EL (cell line): ENCODE data around the gene NOTCH1.

Experiments used
- DNase-seq: peaks from one replicate; pipeline ENCODE4 v3.0.0-alpha.2; 2016

Gene NOTCH1

DNA sequence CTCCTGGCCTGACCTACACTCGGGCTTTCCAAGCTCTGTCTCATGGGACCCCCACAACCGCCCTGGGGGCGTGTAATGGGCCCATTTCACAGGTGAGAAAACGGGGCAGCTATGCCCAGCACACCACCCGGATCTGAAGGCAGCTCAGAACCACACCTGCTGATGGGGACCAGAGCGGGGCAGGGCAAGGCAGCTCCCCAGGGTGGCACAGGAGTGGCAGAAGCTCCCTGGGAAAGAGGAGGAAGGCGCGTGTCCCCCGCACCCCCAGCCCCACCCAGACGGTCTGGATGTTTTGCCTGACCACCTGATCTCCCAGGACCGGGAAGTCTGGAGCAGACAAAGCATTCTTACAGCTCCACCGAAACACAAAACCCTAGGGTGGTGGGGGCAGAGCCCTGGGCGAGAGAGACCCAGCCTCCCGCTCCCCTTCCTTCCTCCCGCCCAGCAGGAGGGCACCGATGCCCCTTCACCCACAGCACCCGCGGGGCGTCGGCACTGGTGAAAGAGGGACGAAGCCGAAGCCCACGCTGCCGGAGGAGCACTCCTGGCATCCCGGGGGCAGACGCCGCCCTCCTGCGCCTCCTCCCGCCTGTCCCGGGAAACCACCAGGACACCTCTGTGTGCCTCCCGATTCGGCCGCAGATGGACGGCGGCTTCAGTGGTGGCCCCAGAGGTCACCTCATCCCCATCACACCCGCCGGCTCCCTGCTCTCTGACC, 14.5 kb downstream of the NOTCH1 start:
- no peak for DNase-seq

DNA sequence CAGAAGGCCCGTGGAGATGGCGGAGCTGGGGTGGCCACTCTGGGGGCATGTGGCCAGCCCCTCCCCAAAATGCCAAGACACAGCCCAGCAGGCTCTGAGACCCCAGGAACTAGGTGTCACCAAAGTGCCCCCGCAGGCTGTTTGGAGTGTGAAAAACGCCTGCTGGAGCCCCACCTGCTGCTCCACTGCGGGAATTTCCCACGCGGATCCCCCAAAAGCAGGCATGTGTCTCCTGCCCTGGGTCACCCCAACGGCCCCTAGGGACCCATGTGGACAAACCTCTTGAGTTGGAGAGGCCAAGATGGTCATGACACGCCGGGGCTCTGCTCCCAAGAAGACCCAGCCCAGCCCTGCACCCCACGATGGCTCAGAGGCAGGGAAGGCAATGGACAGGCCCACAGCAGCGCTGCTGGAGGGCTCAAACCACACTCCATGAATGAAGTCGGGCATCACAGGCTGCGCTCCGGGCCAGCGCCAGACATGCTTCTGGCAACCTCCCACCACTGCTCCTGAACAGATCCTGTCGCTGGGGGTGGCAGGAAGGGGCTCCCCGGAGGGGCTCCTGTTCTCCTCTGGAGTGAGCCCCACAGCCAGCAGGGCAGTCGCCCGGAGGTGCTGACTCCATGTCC, 15.3 kb downstream of the NOTCH1 start:
- no peak for DNase-seq

DNA sequence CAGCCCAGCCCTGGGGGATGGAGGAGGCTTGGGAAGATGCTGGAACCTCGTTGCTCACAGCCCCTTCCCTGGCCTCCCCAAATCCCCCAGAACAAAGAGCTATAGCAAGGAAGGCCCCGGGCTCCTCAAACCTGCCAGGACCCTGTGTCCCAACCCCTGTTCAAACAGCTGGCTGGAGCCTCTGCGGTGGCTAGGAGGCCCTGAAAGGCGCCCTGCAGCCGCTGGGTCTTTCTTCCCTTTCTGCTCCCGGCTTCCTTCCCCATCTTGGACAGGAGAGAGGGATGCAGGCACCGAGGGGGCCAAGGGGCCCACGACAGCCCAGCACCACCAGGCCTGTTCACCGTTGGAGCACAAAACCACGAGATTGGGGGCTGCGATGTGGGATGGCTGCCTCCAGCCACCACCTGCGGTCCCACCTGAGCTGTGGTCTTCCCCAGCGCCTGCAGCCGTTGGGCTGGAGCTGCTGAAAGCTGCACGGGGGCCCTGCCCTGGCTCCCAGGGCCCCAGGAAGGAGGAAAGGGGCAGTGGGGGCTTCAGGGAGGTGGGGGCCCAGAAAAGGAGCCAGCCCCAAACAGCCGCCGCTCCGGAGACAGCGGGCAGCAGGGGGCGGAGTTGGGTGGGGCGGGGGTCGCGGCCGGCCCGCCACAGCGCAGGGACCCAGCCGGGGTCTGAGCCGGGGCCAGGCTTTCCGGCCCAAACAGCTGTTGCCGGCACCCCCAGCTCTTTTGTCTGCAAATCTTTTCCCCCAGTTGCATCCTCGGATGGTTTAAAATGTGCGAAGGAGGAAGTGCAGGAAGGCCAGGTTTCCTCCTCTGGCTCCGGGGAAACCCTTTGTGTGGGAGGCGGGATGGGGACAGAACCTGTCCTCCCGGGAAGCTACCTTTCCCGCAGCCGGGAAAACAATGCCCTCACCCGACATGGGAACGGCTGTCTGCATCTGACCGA, 16.1 kb downstream of the NOTCH1 start:
- DNase-seq = no peak

DNA sequence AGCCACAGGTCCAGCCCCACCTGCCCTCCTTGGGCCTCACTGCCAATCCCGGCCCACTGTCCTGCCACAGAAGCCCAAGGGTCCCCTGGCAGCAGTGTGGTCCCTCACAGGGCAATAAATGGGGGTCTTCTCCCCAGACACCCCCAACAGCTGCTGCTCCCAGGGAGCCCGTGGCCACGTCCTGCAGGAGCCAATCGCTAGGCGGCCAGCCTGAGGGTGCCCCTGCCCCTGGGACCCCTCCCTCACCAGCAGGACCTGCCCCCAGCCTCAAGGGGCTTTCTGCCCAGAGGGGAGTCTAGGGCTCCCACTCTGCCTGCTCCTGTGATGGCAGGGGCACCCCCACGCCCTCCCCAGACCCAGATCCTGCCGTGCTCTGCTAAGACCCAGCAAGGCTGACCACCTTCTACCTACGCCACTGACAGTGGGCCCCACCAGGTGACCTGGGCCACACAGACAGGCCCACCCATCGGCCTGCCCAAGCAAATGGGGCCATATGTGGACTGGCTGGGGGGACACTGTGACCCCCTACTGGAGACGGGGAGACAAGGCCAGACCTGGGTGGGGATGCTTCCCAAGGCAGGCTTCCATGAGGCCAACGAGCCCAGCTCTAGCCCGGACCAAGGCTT, 17.0 kb downstream of the NOTCH1 start:
- no peak for DNase-seq

DNA sequence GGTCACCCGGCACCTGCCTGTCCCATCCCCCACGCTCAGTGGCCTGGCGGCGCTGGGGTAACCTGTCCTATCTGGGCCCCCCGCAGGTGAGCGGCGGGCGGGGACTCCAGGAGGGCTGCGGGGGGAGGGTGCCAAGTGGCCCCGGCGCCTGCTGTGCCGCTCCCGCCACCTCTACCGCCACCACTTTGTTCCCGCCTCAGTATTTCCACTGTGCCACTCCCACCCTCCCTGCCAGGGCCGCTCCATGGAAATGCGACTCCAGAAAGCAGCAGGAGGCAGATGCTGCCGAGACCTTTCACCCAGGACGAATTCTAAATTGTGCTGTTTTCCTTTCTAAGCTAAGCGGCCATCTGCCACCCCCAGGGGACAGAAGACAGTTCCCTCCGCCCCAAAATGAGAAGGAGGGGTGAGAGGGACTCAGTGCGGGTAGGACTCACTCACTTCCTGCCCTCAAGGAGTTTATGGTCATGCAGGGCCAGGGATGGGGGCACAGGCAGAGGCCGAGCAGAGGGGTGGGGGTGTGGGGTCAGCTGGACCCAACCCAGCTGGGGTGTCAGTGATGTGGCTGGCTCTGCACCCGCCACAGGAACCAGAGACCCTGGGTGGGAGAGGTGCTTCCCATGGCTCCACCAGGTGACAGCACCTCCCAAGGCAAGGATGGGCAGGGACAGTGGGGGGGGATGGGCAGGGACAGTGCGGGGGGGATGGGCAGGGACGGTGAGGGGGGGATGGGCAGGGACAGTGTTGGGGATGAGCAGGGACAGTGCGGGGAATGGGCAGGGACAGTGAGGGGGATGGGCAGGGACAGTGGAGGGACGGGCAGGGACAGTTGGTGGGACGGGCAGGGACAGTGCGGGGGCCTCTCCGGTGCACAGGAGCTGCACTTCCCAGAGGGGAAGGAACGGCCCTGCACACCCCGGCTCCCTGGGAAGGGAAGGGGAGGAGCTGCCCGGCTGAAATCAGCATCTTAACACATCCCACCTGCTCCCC, 17.8 kb downstream of the NOTCH1 start:
- DNase-seq = no peak

DNA sequence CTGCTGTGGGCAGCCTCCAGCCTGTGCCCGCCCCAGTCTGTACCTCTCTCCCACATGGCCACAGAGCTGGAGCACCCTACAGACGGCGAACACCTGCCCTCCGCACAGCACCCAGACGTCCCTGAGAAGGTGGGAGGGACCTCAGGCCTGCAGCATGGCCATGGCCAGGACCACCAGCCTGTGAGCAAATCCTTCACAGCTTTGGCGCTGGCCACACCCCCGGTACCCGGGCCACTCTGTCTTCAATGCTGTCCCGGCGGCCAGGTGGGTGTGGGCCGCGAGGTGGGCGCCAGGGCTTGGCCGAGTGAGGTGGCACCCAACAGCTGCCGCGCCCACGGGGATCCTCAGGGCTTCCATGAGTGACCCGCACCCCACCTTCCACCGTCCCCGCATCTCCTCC, 18.7 kb downstream of the NOTCH1 start:
- DNase-seq = no peak

DNA sequence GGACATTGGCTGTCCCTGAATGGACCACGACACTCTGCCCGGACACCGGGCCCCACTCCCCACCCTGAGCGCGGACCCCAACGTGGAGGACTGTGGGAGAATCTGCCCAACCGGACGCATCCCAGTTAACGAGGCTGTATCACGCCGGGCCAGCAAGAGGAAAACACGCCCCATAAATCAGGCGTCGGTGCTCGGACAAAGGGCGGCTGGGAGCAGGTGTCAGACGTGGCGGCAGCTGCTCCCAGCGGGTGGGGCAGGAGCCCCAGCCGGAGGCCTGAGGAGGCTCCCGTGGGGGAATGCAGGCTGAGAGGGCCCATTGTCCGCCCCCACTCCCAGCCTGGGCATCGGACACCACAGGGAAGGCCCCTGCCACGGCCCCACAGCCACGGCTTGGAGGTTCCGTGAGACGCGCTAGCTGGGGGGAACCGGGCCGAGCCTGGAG, 19.2 kb downstream of the NOTCH1 start:
- no peak for DNase-seq

DNA sequence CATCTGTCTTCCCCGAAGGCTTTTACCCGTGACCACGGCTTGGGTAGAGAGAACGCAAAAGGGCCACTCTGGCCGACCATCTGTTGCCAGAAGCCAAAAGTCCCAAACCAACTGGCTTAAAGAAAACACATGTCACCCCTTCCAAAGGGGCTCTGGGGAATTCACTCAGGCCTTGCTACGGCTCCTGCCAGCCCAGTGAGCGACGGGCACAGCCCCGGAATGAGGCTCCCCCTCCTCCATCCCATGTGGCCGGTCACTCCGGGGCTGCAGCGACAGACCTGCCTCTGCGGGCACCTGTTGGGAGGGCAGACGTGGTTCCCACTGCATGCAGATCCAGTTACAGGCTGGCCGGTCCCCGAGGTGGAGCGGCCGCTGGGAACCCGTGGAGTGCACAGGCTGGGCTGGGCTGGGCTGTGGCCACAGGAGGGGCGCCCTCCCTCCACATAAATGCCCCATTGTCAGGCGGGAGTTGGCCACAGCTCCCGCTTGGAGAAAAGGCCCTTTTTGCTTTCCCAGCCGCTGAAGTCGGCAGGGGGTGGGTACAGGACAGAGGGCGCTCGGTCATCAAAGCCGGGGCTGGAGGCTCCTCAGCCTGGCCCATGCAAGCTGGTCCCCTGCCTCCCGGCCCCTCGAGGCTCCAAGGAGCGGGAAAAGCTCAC, 19.9 kb downstream of the NOTCH1 start:
- DNase-seq = no peak

DNA sequence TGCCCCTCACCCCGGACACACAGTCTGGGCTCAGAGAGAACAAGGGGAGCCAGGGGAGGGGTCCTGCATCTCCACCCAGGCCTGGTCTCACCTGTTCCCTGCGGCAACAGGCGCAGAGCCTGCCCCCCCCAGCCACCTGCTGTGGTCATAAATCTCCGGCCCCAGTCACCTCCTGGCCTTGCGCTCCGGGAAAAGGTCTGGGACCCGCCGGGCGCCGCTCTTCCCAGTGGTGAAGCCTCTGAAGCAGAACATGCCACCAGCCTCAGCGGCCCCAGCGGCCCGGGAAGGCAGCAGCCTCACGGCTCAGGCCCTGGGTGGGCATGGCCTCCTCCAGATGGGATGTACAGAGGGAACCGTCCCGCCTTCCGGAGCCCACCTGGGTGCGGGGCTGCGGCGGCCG, 20.6 kb downstream of the NOTCH1 start:
- DNase-seq = no peak

DNA sequence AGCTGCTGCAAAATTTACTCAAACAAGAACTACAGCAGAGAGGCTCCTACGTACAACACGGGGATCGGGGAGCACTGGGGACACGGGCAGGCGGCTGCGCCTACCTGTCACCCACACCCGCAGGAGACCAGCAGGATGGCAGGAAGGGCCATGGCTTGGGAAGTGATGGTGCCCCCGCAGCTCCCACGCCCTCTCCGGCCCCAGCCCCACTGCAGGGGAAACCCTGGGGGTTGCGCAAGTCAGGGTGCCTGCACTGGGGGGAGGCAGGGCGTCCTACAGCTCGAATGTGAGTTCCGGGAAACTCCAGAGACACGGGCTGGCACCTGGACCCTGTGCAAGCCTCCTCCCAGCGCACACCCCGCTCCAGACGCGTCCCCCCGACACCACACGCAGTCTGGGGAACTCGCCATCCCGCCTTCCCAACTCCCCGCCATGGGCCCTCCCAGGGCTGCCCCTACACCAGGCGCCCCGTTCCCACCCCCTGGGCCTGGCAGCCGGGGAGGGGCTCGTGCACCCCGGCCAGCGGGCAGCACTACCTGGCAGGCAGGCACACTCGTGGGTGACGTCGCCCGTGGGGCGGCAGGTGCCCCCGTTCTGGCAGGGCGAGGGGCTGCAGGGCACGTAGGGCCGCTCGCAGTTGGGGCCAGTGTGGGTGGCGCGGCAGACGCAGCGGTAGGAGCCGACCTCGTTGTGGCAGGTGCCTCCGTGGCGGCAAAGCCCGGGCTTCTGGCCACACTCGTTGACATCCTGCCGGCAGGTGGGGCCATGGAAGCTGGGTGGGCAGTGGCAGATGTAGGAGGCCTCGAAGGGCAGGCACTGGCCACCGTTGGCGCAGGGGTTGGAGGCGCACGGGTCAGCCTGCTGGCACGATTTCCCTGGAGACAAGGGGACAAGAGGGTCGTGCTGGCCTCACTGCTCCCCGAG, 23.3 kb downstream of the NOTCH1 start:
- no peak for DNase-seq

DNA sequence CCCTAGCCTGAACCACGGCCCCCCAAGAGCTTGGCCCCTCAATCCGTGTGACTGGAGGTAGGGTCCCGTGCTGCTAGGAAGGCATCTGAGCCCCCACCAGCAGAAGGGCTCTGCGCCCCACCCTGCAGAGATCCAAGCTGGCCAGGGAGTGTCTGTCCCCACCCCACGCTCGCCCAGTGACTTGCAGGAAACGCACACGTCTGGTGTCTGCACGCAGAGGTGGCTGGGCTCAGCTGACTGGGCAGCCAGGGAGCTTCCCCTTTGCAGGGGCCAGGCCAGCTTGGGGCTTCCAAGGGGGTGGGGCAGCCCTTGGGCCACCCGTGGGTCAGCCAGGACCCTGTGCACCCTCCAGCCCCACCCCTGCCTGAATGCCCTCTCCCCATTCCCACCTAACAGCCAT, 24.3 kb downstream of the NOTCH1 start:
- DNase-seq = no peak

DNA sequence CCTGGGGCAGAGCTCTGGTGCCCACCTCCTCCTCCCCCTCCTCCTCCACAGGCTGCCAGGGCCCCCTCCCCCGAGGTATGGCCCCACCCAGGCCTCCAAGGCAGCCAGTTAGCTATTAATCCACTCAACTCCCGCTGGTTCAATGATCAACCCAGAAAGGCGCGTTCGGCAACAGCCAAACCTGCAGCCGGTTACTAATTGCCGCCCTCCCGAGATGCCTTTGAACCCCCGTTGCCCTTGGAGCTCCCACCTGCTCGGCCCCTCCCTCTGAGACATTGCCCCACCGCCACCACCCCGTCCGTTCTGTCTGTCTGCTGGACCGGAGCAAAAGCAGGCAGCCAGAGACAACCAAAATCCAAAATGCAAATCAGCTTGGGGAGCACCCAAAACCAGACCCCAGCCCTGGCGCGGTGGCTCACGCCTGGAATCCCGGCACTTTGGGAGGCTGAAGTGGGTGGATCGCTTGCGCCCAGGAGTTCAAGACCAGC, 25.8 kb downstream of the NOTCH1 start:
- no peak for DNase-seq

DNA sequence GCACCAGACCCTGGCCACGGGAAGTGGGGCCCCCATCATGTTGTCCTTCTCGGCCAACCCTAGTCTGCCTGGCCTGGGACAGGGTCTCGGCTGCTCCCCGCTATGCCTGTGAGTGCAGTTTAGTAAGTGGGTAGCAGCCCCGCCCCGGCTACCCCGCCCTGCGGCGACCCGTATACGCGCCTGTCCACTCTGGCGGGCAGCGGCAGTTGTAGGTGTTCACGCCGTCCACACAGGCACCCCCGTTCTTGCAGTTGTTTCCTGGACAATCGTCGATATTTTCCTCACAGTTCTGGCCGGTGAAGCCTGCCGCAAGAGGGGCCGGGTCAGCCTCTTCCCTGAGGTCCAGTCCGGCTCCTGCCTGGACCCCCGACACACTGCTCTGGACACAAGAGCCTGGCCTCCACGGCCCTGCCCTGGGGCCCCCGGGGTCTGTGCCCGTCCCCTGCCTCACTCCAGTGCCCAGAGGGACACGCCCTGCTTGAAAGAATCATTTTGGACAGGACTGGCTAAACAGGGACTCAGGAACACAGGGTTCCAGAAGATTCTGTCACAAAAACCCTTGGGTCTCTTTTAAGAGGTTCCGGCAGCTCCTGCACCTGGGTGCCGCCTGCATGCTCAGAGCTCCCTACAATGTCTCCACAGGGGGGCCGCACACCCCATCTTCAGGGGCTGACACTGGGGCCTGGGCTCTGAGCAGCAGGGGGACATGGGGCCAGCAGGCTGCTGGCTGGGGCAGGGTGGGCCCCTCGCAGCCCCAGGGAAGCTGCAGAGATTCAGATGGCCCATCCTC, 26.4 kb downstream of the NOTCH1 start:
- DNase-seq = no peak

DNA sequence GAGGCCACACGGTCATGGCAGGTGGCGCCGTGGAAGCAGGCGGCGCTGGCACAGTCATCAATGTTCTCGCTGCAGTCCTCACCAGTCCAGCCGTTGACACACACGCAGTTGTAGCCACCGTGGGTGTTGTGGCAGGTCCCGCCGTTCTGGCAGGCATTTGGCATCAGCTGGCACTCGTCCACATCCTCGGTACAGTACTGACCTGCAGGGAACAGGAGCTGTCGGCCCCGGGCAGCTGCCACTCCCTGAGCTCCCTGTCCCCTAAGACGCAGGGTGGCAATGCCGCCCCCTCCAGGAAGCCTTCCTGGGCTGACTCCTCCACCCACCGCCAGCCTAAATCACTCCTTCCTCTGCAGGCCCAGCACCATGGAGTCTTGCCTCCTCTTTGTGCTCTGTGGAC, 27.2 kb downstream of the NOTCH1 start:
- DNase-seq = no peak

DNA sequence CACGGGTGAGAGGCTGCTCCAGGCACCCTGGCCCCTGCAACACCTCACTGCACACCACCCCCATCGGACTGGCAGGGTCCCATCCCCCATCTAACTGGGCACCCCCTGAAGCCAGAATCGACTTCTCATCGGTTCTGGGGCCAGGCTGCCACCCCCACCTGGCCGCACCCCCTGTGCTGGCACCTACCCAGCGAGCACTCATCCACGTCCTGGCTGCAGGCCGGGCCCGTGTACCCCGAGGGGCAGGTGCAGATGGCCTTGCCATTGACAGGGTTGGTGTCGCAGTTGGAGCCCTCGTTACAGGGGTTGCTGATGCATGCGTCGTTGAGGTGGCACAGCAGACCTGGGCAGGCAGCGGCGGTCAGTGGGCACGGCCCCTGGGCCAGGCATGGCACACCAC, 27.9 kb downstream of the NOTCH1 start:
- no peak for DNase-seq

DNA sequence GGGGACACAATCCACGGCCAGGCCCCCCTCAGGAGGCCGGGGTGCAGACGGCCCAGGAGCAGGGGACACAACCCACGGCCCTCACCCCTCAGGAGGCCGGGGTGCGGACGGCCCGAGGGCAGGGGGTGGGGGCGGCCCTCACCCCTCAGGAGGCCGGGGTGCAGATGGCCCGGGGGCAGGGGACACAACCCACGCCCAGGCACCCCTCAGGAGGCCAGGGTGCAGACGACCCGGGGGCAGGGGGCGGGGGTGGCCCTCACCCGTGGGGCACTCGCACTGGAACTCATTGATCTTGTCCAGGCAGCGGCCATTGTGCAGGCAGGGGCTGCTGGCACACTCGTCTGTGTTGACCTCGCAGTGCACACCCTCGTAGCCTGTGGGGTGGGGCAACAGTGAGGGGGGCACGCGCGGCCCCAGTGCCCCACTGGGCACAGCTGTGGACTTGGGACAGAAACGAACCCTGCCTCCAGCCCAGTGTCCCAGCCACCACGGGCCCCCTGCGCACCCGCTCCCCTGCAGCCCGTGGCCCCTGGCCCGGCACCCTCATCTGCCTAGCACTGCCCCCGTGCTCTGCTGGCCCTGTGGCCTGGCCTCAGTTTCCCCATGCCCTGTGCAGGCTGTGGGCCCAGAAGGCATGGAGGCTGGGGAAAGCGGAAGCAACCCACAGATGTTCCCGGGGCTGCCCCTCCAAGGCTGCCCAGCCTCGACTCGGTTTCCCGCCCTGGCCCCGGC, 28.7 kb downstream of the NOTCH1 start:
- DNase-seq = no peak

DNA sequence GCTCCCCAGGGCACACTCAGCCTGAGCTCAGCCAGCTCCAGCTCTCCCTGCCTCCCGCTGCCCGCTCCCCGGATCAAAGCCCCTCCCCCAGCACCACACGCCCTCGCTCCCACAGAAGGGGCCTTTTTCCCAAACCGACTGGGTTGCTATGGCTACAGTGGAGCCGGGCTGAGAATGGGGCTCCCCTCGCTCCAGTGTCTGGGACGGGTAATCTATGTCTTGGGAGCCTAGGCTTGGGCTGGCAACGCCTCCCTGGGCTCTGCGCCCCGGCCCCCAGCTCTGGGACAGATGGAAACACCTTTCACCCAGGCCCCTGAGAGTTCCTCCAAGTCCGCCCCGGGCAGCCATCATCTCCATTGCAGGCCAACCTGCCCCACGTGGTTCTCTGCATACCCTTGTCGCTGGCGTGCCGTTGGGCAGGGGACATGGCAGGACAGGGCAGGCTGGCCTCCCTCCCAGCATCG, 29.6 kb downstream of the NOTCH1 start:
- DNase-seq = no peak

DNA sequence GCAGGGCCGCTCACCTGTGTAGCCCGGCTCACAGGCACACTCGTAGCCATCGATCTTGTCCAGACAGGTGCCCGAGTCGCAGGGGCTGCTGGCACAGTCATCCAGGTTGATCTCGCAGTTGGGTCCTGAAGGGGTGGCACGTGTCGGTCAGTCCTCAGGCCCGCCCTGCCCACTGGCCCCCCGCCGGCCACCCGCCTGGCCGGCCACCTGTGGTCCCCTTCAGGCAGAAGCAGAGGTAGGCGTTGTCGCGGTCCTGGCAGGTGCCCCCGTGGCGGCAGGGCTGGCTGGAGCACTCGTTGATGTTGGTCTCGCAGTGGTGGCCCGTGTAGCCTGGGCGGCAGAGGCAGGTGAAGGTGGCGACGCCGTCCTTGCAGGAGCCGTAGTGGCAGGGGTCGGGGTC, 30.6 kb downstream of the NOTCH1 start:
- no peak for DNase-seq
